Transverse colon (tissue), 4 donors: ENCODE measurements around the gene TRIP13.

Source experiments
- EP300 ChIP-seq: sonication (generic); formaldehyde crosslinking; IDR thresholded peaks from one replicate; pipeline ENCODE4 v1.6.1; 2017; ENCODE audit warnings: antibody characterized with exemption, low read depth
- POLR2A ChIP-seq: fragments of 450-650 bp; IDR thresholded peaks from one replicate; pipeline ENCODE4 v1.6.1; 2016; ENCODE audit warnings: antibody characterized with exemption, mild to moderate bottlenecking, moderate library complexity
- POLR2AphosphoS5 ChIP-seq, 3 donors: sonication (generic); formaldehyde crosslinking; IDR thresholded peaks; one replicate each; pipeline ENCODE4 v1.6.1; 2016; ENCODE audit warnings: antibody characterized with exemption in 3 of 3
- TF ChIP-seq, protein P1 (sequence below), 5 experiments: fragments of 200-600 bp in 3 of 5; fragments of 450-650 bp in 2 of 5; sonication (generic) in 3 of 5; IDR thresholded peaks; 1 replicate in 2 of 5; 2 replicates in 3 of 5; pipeline ENCODE4 v1.5.1; 2016 to 2017; ENCODE audit warnings: antibody characterized with exemption in 5 of 5, inconsistent platforms in 3 of 5, mild to moderate bottlenecking in 2 of 5, moderate library complexity in 1 of 5

- TF ChIP-seq POLR2A (no peak), EP300 (no peak), POLR2AphosphoS5 (IDR thresholded peaks at IDR 0.05) (no peak)
- TF ChIP-seq, protein P1, sequence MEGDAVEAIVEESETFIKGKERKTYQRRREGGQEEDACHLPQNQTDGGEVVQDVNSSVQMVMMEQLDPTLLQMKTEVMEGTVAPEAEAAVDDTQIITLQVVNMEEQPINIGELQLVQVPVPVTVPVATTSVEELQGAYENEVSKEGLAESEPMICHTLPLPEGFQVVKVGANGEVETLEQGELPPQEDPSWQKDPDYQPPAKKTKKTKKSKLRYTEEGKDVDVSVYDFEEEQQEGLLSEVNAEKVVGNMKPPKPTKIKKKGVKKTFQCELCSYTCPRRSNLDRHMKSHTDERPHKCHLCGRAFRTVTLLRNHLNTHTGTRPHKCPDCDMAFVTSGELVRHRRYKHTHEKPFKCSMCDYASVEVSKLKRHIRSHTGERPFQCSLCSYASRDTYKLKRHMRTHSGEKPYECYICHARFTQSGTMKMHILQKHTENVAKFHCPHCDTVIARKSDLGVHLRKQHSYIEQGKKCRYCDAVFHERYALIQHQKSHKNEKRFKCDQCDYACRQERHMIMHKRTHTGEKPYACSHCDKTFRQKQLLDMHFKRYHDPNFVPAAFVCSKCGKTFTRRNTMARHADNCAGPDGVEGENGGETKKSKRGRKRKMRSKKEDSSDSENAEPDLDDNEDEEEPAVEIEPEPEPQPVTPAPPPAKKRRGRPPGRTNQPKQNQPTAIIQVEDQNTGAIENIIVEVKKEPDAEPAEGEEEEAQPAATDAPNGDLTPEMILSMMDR (IDR thresholded peaks at IDR 0.05), result no peak
Observed at GRCh38 chr5:929596-929995, 36.9 kb downstream of the TRIP13 start.
